ENCODE measurements around the gene VSIG10L2.

The VSIG10L2 gene

DNA sequence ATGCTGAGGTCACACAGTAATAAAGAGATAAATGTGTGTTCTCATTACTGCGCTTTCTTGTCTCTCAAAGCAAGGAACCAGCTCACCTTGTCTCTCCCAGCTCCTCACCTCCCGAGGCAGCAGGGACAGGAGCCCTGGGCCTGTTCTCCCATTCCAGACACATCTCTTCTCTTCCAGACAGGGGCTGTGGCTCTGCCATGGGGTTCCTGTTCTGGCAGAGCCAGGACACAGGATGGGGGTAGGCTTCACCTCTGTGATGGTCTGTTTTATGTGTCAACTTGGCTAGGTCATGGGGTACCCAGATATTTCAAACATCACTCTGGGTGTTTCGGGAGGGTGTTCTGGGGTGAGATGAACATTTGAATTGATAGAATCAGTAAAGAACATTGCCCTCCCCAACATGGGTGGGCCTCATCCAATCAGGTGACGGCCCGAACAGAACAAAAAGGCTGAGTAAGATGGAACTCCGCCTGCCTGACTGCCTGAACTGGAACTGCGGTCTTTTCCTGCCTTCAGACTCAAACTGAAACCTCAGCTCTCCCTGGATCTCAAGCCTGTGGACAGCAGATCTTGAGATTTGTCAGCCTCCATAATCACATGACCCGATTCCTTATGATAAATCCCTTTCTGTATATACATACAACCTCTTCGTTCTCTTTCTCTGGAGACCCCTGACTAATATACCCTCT lies 2.0 kb upstream of the VSIG10L2 start:
- POLR2A ChIA-PET = interaction anchor here (2.0 kb wide), 1 partner anchor 118 kb away, joined by 5 read pairs; no protein-coding TSS in a partner anchor

GRCh38 chr11:125944350-125945010 lies 1.4 kb upstream of the VSIG10L2 start:
- Histone ChIP-seq H3K4me3 (ENCODE audit: low read depth, low read length) (no peak overlapping the region), H3K27ac (ENCODE audit: extremely low read depth, low read depth, low read length) (no peak overlapping the region), H3K36me3 (ENCODE audit: control insufficient read depth in 2 of 2, insufficient read depth in 1 of 2, low read length in 2 of 2) (no peaks in the 10 kb centered on the region), H3K4me1 (ENCODE audit: control insufficient read depth, insufficient read depth, low read length) (no peaks in the 10 kb centered on the region), H3K9me3 (ENCODE audit: control insufficient read depth, insufficient read depth, low read depth, low read length) (no peaks in the 10 kb centered on the region)
- CTCF ChIA-PET = interaction anchor here (0.5 to 4.2 kb wide), 8 partner anchors 12 to 1151 kb away, joined by 3 to 34 read pairs (median 6); partner anchors contain the start of gene CDON
- POLR2A ChIA-PET = no interaction called here
- TF ChIP-seq ZBTB1 (tag by site-specific recombination; IDR thresholded peaks at IDR 0.05) = no peak
- TF ChIP-seq YY2 (tag by site-specific recombination; IDR thresholded peaks at IDR 0.05) = no peak
- no peak for TF ChIP-seq GLI2 (tag by site-specific recombination; IDR thresholded peaks at IDR 0.05; ENCODE audit: borderline replicate concordance, low read depth)
- no peak for TF ChIP-seq PRDM4 (tag by site-specific recombination; IDR thresholded peaks at IDR 0.05)
- TF ChIP-seq PRDM2 (tag by site-specific recombination; IDR thresholded peaks at IDR 0.05; ENCODE audit: borderline replicate concordance) = no peak
- TF ChIP-seq HOXD13 (CRISPR knock-in tag; IDR thresholded peaks at IDR 0.05; ENCODE audit: borderline replicate concordance) = no peak
- TF ChIP-seq ZNF658 (tag by site-specific recombination; IDR thresholded peaks at IDR 0.05) = no peak
- no peak for TF ChIP-seq ZNF248 (tag by site-specific recombination; IDR thresholded peaks at IDR 0.05)
- TF ChIP-seq ZBTB17 (tag by site-specific recombination; IDR thresholded peaks at IDR 0.05) = no peak
- no peak for TF ChIP-seq ZNF416 (tag by site-specific recombination; IDR thresholded peaks at IDR 0.05)
- no peak for TF ChIP-seq ZNF202 (tag by site-specific recombination; IDR thresholded peaks at IDR 0.05; ENCODE audit: borderline replicate concordance)
- TF ChIP-seq ZNF626 (tag by site-specific recombination; IDR thresholded peaks at IDR 0.05) = no peak
- TF ChIP-seq ZFP37 (tag by site-specific recombination; IDR thresholded peaks at IDR 0.05) = no peak
- no peak for TF ChIP-seq ZNF211 (tag by site-specific recombination; IDR thresholded peaks at IDR 0.05; ENCODE audit: low read depth)
- TF ChIP-seq ZNF133 (tag by site-specific recombination; IDR thresholded peaks at IDR 0.05) = no peak
- TF ChIP-seq ZNF350 (tag by site-specific recombination; IDR thresholded peaks at IDR 0.05) = no peak

More for the DNA sequence above, 2.0 kb upstream of the VSIG10L2 start:
- Histone ChIP-seq H3K36me3 (ENCODE audit: control insufficient read depth in 2 of 2, insufficient read depth in 1 of 2, low read length in 2 of 2) (no peaks in the 10 kb centered on the region), H3K27ac (ENCODE audit: extremely low read depth, low read depth, low read length) (no peak overlapping the region), H3K4me1 (ENCODE audit: control insufficient read depth, insufficient read depth, low read length) (no peaks in the 10 kb centered on the region), H3K4me3 (ENCODE audit: low read depth, low read length) (no peak overlapping the region), H3K9me3 (ENCODE audit: control insufficient read depth, insufficient read depth, low read depth, low read length) (no peaks in the 10 kb centered on the region)
- CTCF ChIA-PET = interaction anchor here (0.5 to 4.2 kb wide), 9 partner anchors 10 to 250 kb away, joined by 3 to 34 read pairs (median 8); partner anchors contain the start of gene CDON
- TF ChIP-seq ZNF10 (tag by site-specific recombination; IDR thresholded peaks at IDR 0.05) (peak; percentile 99), ZNF350 (tag by site-specific recombination; IDR thresholded peaks at IDR 0.05) (no peak)
